Astrocyte (in vitro differentiated cells and primary cell): ENCODE measurements around the gene PRDM10. TPM values are rescaled to one million over a fixed set of nuclear protein-coding genes. Genes with fewer than 3 reads are reported as not detected.

ENCODE experiments used
- DNase-seq: peaks from one replicate; pipeline ENCODE4 v3.0.0-alpha.2; 2010; ENCODE audit warnings: low read depth
- FAIRE-seq: peaks from 2 replicates; lab custom pipeline; 2011; peaks lifted over from hg19 to GRCh38; lab: Jason Lieb, UNC
- H2AFZ ChIP-seq: 2 replicates; pipeline ENCODE4 v1.6.0; 2012; ENCODE audit warnings: low read depth, low read length, inconsistent platforms
- H3K27ac ChIP-seq: 2 replicates; pipeline ENCODE4 v1.5.1; 2011; ENCODE audit warnings: low read depth, low read length, inconsistent platforms
- H3K27me3 ChIP-seq: 2 replicates; pipeline ENCODE4 v1.6.0; 2011; ENCODE audit warnings: low read length, inconsistent platforms; ENCODE audit not compliant: insufficient read depth
- H3K36me3 ChIP-seq: 2 replicates; pipeline ENCODE4 v1.5.1; 2011; ENCODE audit warnings: low read length, inconsistent platforms; ENCODE audit not compliant: insufficient read depth
- H3K4me1 ChIP-seq: 2 replicates; pipeline ENCODE4 v1.5.1; 2011; ENCODE audit warnings: low read length, inconsistent platforms; ENCODE audit not compliant: insufficient read depth
- H3K4me2 ChIP-seq: 2 replicates; pipeline ENCODE4 v1.6.0; 2012; ENCODE audit warnings: low read length, inconsistent platforms
- H3K4me3 ChIP-seq: 2 replicates; pipeline ENCODE4 v1.5.1; 2011; ENCODE audit warnings: low read depth, mild to moderate bottlenecking, low read length, inconsistent platforms; ENCODE audit not compliant: insufficient read depth
- H3K79me2 ChIP-seq: 2 replicates; pipeline ENCODE4 v1.6.0; 2012; ENCODE audit warnings: mild to moderate bottlenecking, low read length, inconsistent platforms; ENCODE audit not compliant: insufficient read depth
- H3K9ac ChIP-seq: 2 replicates; pipeline ENCODE4 v1.6.0; 2012; ENCODE audit warnings: mild to moderate bottlenecking, low read length, inconsistent platforms
- H3K9me3 ChIP-seq: 2 replicates; pipeline ENCODE4 v1.5.1; 2012; ENCODE audit warnings: low read depth, mild to moderate bottlenecking, low read length, inconsistent platforms; ENCODE audit not compliant: insufficient read depth
- H4K20me1 ChIP-seq: 2 replicates; pipeline ENCODE4 v1.6.0; 2012; ENCODE audit warnings: low read length, inconsistent platforms; ENCODE audit not compliant: insufficient read depth
- H3K27ac Mint-ChIP-seq: one replicate; pipeline ENCODE4 v1.8.0; 2021; ENCODE audit warnings: mild to moderate bottlenecking, mixed read lengths; ENCODE audit not compliant: unreplicated experiment
- H3K27me3 Mint-ChIP-seq: one replicate; pipeline ENCODE4 v1.8.0; 2021; ENCODE audit warnings: low read depth, mixed read lengths; ENCODE audit not compliant: unreplicated experiment
- H3K36me3 Mint-ChIP-seq: one replicate; pipeline ENCODE4 v1.8.0; 2021; ENCODE audit warnings: low read depth, mixed read lengths; ENCODE audit not compliant: unreplicated experiment
- H3K4me1 Mint-ChIP-seq: one replicate; pipeline ENCODE4 v1.8.0; 2021; ENCODE audit warnings: low read depth, mixed read lengths; ENCODE audit not compliant: unreplicated experiment
- H3K4me3 Mint-ChIP-seq: one replicate; pipeline ENCODE4 v1.8.0; 2021; ENCODE audit warnings: mild to moderate bottlenecking, moderate library complexity, mixed read lengths; ENCODE audit not compliant: unreplicated experiment
- H3K9me3 Mint-ChIP-seq: one replicate; pipeline ENCODE4 v1.8.0; 2021; ENCODE audit warnings: mild to moderate bottlenecking, mixed read lengths; ENCODE audit not compliant: unreplicated experiment
- CTCF ChIP-seq: IDR thresholded peaks from 2 replicates; pipeline ENCODE4 v1.5.1; 2011; ENCODE audit warnings: low read depth, mild to moderate bottlenecking, inconsistent platforms, low read length, moderate library complexity; ENCODE audit not compliant: insufficient read depth
- EZH2 ChIP-seq: IDR thresholded peaks from 2 replicates; pipeline ENCODE4 v1.6.1; 2012; ENCODE audit warnings: mild to moderate bottlenecking, low read length, inconsistent platforms; ENCODE audit not compliant: insufficient read depth
- total RNA-seq: library from RNA; stranded (reverse); gene quantifications from 2 replicates; pipeline ENCODE4 v1.2.1, GENCODE V29; 2021

PRDM10 gene
- total RNA-seq, 1 donor from 2014 or later: 10.1 TPM

- Mint-ChIP-seq H3K4me1 (peaks cover 9% of the 10 kb centered on the region), H3K4me3 (peak overlapping the region; percentile 93), H3K27ac (peak overlapping the region; percentile 59), H3K27me3 (no peaks in the 10 kb centered on the region), H3K9me3 (no peaks in the 10 kb centered on the region), H3K36me3 (peaks cover 5% of the 10 kb centered on the region)
- peak overlapping the region; percentile 89 for H3K4me3 ChIP-seq
- no peak for FAIRE-seq
- H3K27ac ChIP-seq: no peak overlapping the region
- peak overlapping the region; percentile 86 for H3K9ac ChIP-seq
- H4K20me1 ChIP-seq: peaks cover 24% of the 10 kb centered on the region
- no peak for DNase-seq
- H3K79me2 ChIP-seq: peaks cover 27% of the 10 kb centered on the region
- no peaks in the 10 kb centered on the region for H3K9me3 ChIP-seq
- TF ChIP-seq CTCF (no peak), EZH2 (no peak)
- H3K4me1 ChIP-seq: peaks cover 10% of the 10 kb centered on the region
- peak overlapping the region; percentile 91 for H3K4me2 ChIP-seq
- peaks cover 2% of the 10 kb centered on the region for H3K36me3 ChIP-seq
- peak overlapping the region; percentile 91 for H2AFZ ChIP-seq
- no peaks in the 10 kb centered on the region for H3K27me3 ChIP-seq
Measured at GRCh38 chr11:129896062-129896461, 106.6 kb downstream of the PRDM10 start.

GRCh38 chr11:129895126-129896041 lies 107.3 kb downstream of the PRDM10 start, which contains the start of gene NFRKB:
Gene NFRKB (minus strand): TSS chr11:129895578. CDS start chr11:129892849, 2,729 bp downstream.
- Histone ChIP-seq H3K4me3 (peak within 1 kb of the TSS; percentile 89), H3K4me1 (peaks cover 10% of the 10 kb centered on the region), H3K9me3 (no peaks in the 10 kb centered on the region), H3K36me3 (peaks cover 5% of the 10 kb centered on the region), H3K9ac (peak within 1 kb of the TSS; percentile 86), H2AFZ (peak within 1 kb of the TSS; percentile 91), H4K20me1 (peaks cover 24% of the 10 kb centered on the region), H3K27ac (peak within 1 kb of the TSS; percentile 45), H3K27me3 (no peaks in the 10 kb centered on the region), H3K79me2 (peaks cover 27% of the 10 kb centered on the region), H3K4me2 (peak within 1 kb of the TSS; percentile 91)
- DNase-seq (peak; percentile 35), FAIRE-seq (no peak)
- no peak for TF ChIP-seq EZH2
- TF ChIP-seq CTCF: no peak
- no peaks in the 10 kb centered on the region for H3K9me3 Mint-ChIP-seq
- H3K4me1 Mint-ChIP-seq: peaks cover 9% of the 10 kb centered on the region
- H3K36me3 Mint-ChIP-seq: peaks cover 5% of the 10 kb centered on the region
- H3K27ac Mint-ChIP-seq: peak within 1 kb of the TSS; percentile 69
- H3K4me3 Mint-ChIP-seq: peak within 1 kb of the TSS; percentile 93
- no peaks in the 10 kb centered on the region for H3K27me3 Mint-ChIP-seq
